Measurements from ENCODE around the gene CSDE1. TPM values are rescaled to one million over a fixed set of nuclear protein-coding genes. Genes with fewer than 3 reads are reported as not detected.

CSDE1 gene
- 115 to 168 TPM (median 125 TPM) in 5 replicates for total RNA-seq (2022; extraction: Qiagen RNA extraction)

GRCh38 chr1:114757455-114758255, at the start of gene CSDE1:
Gene CSDE1, minus strand, starts transcription at chr1:114757984. Its CDS starts 18,094 bp downstream, at chr1:114739890.

GRCh38 chr1:114780344-114781226, 22.8 kb upstream of the CSDE1 start, which contains the start of gene SIKE1:
Gene SIKE1, minus strand, starts transcription at chr1:114780685. Its CDS starts 78 bp downstream, at chr1:114780607.

GRCh38 chr1:114716304-114717170, 41.2 kb downstream of the CSDE1 start, which contains the start of gene NRAS:
Gene NRAS, minus strand, starts transcription at chr1:114716771. Its CDS starts 611 bp downstream, at chr1:114716160.

GRCh38 chr1:114695430-114696058, 62.2 kb downstream of the CSDE1 start, which contains the start of gene AMPD1:
Gene AMPD1, minus strand, starts transcription at chr1:114695546. Its CDS starts 75 bp downstream, at chr1:114695471.

GRCh38 chr1:114669562-114670082, 88.2 kb downstream of the CSDE1 start, which contains the start of gene DENND2C:
Gene DENND2C, minus strand, starts transcription at chr1:114670049. Its CDS starts 44,065 bp downstream, at chr1:114625984.

Other genes starting within 250 kb of the CSDE1 start
- 8.1 to 13.9 TPM (median 10.6 TPM) in 5 replicates for gene TRIM33, start 246.8 kb downstream of the CSDE1 start, total RNA-seq (2022; extraction: Qiagen RNA extraction)
- 26.2 to 29.7 TPM (median 27.7 TPM) in 5 replicates for gene BCAS2, start 176.4 kb downstream of the CSDE1 start, total RNA-seq (2022; extraction: Qiagen RNA extraction)
- 0.29 to 0.57 TPM (median 0.39 TPM) in 5 replicates for gene DENND2C, start 87.9 kb downstream of the CSDE1 start, total RNA-seq (2022; extraction: Qiagen RNA extraction)
- gene AMPD1, start 62.4 kb downstream of the CSDE1 start, total RNA-seq (2022; extraction: Qiagen RNA extraction): 0.07 TPM in 1 of 5 replicates, not detected in the others
- 26.1 to 36.0 TPM (median 28.1 TPM) in 5 replicates for gene NRAS, start 41.2 kb downstream of the CSDE1 start, total RNA-seq (2022; extraction: Qiagen RNA extraction)
- gene SIKE1, start 22.7 kb upstream of the CSDE1 start, total RNA-seq (2022; extraction: Qiagen RNA extraction): 15.6 to 19.4 TPM (median 16.0 TPM) in 5 replicates
- gene SYCP1, start 96.9 kb upstream of the CSDE1 start, total RNA-seq (2022; extraction: Qiagen RNA extraction): not detected in 5 replicates

Data from A549 treated with CORT108297 at 1 μM for 4 hours (cell line).